ENCODE results near the gene ADAMTS2. TPM values are rescaled to one million over a fixed set of nuclear protein-coding genes. Genes with fewer than 3 reads are reported as not detected.

Gene ADAMTS2
- total RNA-seq, 1 donor from 2014 or later, result 93.2 TPM

GRCh38 chr5:179241175-179241574 lies 104.1 kb downstream of the ADAMTS2 start:
- Mint-ChIP-seq H3K27me3 (ENCODE audit: low read depth) (no peaks in the 10 kb centered on the region), H3K4me3 (ENCODE audit: unreplicated experiment) (no peak overlapping the region), H3K36me3 (ENCODE audit: low read depth) (peaks cover 4% of the 10 kb centered on the region), H3K9me3 (ENCODE audit: low read depth) (peaks cover 2% of the 10 kb centered on the region), H3K27ac (ENCODE audit: unreplicated experiment) (no peak overlapping the region), H3K4me1 (ENCODE audit: low read depth) (peaks cover 15% of the 10 kb centered on the region)
- peak; percentile 81 for DNase-seq (ENCODE audit: low spot score)
- TF ChIP-seq, protein P1, sequence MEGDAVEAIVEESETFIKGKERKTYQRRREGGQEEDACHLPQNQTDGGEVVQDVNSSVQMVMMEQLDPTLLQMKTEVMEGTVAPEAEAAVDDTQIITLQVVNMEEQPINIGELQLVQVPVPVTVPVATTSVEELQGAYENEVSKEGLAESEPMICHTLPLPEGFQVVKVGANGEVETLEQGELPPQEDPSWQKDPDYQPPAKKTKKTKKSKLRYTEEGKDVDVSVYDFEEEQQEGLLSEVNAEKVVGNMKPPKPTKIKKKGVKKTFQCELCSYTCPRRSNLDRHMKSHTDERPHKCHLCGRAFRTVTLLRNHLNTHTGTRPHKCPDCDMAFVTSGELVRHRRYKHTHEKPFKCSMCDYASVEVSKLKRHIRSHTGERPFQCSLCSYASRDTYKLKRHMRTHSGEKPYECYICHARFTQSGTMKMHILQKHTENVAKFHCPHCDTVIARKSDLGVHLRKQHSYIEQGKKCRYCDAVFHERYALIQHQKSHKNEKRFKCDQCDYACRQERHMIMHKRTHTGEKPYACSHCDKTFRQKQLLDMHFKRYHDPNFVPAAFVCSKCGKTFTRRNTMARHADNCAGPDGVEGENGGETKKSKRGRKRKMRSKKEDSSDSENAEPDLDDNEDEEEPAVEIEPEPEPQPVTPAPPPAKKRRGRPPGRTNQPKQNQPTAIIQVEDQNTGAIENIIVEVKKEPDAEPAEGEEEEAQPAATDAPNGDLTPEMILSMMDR (IDR thresholded peaks at IDR 0.05), result no peak

DNA sequence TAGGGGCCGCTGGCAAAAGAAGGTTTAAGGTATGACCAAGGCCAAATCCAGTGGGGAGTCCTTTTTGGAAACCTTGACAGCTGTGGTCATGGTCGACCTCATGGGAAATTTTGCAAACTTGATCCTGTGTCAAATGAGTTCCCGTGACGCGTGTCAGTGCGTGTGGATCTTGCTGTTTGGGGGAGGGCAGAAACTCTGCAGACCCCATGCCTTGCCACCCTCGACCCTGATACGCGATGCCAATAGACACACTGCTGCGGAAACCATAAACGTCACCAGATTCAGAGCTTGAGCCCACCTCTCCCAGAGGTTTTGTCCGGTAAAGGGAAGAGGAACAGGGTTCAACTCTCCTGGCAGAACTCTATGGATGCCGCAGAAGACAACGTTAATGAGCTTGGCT lies 104.7 kb downstream of the ADAMTS2 start:
- H3K27me3 Mint-ChIP-seq (ENCODE audit: low read depth), result no peaks in the 10 kb centered on the region
- no peak overlapping the region for H3K27ac Mint-ChIP-seq (ENCODE audit: unreplicated experiment)
- peaks cover 15% of the 10 kb centered on the region for H3K4me1 Mint-ChIP-seq (ENCODE audit: low read depth)
- H3K36me3 Mint-ChIP-seq (ENCODE audit: low read depth), result peaks cover 4% of the 10 kb centered on the region
- TF ChIP-seq, protein P1 (IDR thresholded peaks at IDR 0.05), result no peak
- peak; percentile 48 for DNase-seq (ENCODE audit: low spot score)
- no peaks in the 10 kb centered on the region for H3K9me3 Mint-ChIP-seq (ENCODE audit: low read depth)
- H3K4me3 Mint-ChIP-seq (ENCODE audit: unreplicated experiment), result no peak overlapping the region

DNA sequence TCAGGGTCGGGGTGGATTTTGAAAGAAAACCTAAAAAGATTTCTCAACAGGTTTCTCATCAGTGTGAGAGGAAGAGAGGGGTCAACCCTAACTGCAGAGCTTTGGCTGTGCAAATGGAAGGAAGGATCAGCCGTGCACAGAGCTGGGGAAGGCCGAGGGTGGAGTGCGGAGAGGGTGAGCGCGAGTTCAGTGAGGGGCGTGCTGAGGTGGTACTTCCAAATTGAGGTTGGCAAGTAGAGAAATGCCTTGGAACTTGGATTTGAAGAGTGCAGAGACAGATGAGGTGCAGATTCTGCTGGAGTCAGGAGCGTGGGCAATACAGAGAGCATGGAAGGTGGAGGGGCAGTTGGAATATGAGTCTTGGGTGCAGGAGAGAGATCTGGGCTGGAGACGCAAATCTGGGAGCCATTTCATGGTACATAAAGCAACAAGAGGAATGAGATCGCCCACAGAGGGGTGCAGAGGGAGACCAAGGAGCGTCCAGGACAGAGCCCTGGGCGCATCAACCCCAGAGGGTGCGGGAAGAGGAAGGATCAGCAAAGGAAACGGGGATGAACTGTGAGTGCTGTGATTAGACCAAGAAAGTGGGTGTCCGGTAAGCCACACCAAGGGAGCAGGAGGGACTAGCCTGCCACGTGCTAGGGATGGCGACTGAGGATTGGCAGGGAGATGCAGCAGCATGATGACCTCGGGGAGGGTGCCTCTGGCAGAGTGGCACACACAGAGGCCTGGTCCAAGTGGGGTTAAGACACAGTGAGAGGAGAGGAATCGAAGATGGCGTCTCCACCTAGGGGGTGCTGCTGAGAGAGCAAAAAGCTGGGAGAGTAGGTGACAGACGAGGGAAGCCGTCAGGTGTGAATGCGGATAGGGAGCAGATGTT lies 105.8 kb downstream of the ADAMTS2 start:
- DNase-seq (ENCODE audit: low spot score), result peak; percentile 68
- TF ChIP-seq, protein P1 (IDR thresholded peaks at IDR 0.05), result no peak
- Mint-ChIP-seq H3K4me1 (ENCODE audit: low read depth) (peaks cover 15% of the 10 kb centered on the region), H3K36me3 (ENCODE audit: low read depth) (peaks cover 4% of the 10 kb centered on the region), H3K27me3 (ENCODE audit: low read depth) (no peaks in the 10 kb centered on the region), H3K4me3 (ENCODE audit: unreplicated experiment) (no peak overlapping the region), H3K9me3 (ENCODE audit: low read depth) (no peaks in the 10 kb centered on the region), H3K27ac (ENCODE audit: unreplicated experiment) (no peak overlapping the region)

DNA sequence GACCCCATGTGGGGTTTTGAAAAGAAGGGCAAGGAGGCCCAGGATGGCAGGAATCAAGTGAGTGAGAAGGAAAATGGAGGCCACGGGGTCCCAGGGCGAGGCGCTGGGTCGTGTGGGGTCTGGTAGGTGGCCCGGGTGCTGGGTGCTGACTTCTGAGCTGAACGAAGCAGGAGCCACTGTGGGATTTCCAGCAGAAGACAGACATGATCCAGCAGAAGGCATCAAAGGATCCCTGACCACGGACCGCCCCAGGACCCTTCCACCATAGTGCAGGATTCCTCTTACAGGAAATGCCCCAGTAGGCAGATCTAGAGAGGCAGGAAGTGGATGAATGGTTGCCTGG lies 106.7 kb downstream of the ADAMTS2 start:
- H3K4me1 Mint-ChIP-seq (ENCODE audit: low read depth), result peaks cover 8% of the 10 kb centered on the region
- H3K9me3 Mint-ChIP-seq (ENCODE audit: low read depth), result no peaks in the 10 kb centered on the region
- DNase-seq (ENCODE audit: low spot score), result peak; percentile 62
- peaks cover 4% of the 10 kb centered on the region for H3K36me3 Mint-ChIP-seq (ENCODE audit: low read depth)
- no peaks in the 10 kb centered on the region for H3K27me3 Mint-ChIP-seq (ENCODE audit: low read depth)
- TF ChIP-seq, protein P1 (IDR thresholded peaks at IDR 0.05), result no peak
- no peak overlapping the region for H3K4me3 Mint-ChIP-seq (ENCODE audit: unreplicated experiment)
- H3K27ac Mint-ChIP-seq (ENCODE audit: unreplicated experiment), result no peak overlapping the region

DNA sequence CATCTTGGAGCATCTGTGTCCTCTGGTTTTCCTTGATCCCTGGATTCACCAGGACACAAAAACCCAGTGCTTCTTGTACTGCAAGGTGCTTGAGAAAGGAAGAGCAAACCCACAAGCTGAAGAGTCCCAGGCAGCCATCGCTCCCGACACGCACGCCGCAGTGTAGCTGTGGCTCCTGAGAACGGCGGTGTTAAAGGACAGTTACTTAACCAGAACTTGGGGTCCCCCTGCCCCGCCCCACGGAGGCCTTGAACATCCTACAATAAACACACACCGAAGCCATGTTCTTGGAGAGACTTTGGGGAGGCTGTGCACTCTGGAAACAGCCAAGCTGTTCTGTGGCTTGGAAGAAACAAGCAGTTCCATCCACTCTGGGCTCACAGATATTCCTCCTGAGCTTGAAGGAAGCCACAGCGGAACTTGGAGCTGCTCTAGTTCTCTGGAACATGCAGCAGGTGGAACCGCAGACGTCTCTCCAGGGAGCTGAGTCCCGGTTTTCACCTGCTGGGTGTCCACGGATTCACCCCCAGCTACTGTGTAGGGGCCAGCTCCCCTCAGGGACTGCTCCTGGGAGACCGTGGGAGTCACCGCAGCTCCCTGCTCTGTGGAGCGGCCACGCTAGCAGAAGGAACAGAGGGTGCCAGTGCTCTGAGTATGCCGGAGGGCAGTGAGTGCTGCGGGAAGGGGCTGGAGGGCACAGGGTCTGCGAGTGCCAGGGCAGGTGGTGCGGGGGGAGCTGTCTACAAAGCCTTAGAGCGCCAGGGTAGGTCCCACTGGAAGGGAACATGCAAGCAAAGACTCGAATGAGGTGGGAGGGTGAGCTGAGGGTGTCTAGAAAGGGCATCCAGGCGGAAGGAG lies 107.3 kb downstream of the ADAMTS2 start:
- H3K9me3 Mint-ChIP-seq (ENCODE audit: low read depth), result no peaks in the 10 kb centered on the region
- TF ChIP-seq, protein P1 (IDR thresholded peaks at IDR 0.05), result no peak
- no peaks in the 10 kb centered on the region for H3K27me3 Mint-ChIP-seq (ENCODE audit: low read depth)
- no peak overlapping the region for H3K4me3 Mint-ChIP-seq (ENCODE audit: unreplicated experiment)
- peaks cover 4% of the 10 kb centered on the region for H3K36me3 Mint-ChIP-seq (ENCODE audit: low read depth)
- DNase-seq (ENCODE audit: low spot score), result peak; percentile 86
- H3K4me1 Mint-ChIP-seq (ENCODE audit: low read depth), result peaks cover 2% of the 10 kb centered on the region
- H3K27ac Mint-ChIP-seq (ENCODE audit: unreplicated experiment), result no peak overlapping the region
